Measurements from ENCODE around the gene POTEB3.
"Not testable (repeated sequence)": the region's sequence is repeated elsewhere in the genome, so short reads cannot be mapped to it uniquely, and the experiment has no call there.

DNA sequence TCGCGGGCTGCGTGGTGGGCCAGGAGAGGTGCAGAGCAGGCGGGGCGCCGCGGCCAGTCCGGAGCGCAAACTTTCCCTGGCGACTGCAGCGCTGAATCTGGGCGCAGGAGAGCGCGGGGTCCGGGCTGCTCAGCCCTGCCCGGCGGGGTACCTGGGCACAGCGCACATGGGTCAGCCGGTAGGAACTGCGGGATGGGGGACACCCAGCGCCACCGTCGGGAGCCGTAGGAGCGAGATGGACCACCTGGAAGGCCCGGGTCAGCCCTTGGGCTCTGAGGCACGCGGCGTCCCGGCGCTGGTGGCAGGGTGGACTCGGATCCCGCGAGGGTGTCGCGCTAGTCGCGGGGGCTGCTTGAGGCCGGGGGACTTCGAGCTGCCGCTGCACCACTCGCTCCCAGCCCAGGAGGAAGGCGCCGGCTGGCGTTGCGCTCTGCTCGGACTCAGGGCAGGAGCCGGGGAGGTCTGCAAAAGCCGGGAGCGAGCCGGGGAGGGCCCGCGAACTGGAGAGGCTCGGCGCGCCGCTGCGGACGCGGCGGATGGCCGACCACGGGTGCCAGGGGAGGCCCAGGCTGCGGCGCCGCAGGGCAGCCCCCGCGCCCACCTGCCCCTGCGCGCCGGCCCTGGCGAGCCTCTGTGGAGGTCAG lies 11.7 kb upstream of the POTEB3 start:
- TF ChIP-seq POLR2AphosphoS5 (IDR thresholded peaks at IDR 0.05); POLR2A (IDR thresholded peaks at IDR 0.05); EP300 (IDR thresholded peaks at IDR 0.05; ENCODE audit: low read depth): not testable (repeated sequence)
- TF ChIP-seq, protein P1, sequence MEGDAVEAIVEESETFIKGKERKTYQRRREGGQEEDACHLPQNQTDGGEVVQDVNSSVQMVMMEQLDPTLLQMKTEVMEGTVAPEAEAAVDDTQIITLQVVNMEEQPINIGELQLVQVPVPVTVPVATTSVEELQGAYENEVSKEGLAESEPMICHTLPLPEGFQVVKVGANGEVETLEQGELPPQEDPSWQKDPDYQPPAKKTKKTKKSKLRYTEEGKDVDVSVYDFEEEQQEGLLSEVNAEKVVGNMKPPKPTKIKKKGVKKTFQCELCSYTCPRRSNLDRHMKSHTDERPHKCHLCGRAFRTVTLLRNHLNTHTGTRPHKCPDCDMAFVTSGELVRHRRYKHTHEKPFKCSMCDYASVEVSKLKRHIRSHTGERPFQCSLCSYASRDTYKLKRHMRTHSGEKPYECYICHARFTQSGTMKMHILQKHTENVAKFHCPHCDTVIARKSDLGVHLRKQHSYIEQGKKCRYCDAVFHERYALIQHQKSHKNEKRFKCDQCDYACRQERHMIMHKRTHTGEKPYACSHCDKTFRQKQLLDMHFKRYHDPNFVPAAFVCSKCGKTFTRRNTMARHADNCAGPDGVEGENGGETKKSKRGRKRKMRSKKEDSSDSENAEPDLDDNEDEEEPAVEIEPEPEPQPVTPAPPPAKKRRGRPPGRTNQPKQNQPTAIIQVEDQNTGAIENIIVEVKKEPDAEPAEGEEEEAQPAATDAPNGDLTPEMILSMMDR (IDR thresholded peaks at IDR 0.05): not testable (repeated sequence)
